ENCODE results near the gene ERICH4.
"Not testable (repeated sequence)": the region's sequence is repeated elsewhere in the genome, so short reads cannot be mapped to it uniquely, and the experiment has no call there.

ERICH4 gene

GRCh38 chr19:41435936-41436673 is 6.9 kb upstream of the ERICH4 start:
- DNase-seq: no peak

- DNase-seq: no peak
Measured at GRCh38 chr19:41436674-41436951, 6.3 kb upstream of the ERICH4 start.

GRCh38 chr19:41437944-41438574 is 4.9 kb upstream of the ERICH4 start:
- DNase-seq: no peak

GRCh38 chr19:41439441-41440222 is 3.3 kb upstream of the ERICH4 start, which contains the start of gene DMAC2:
TSS of gene DMAC2 (minus strand) at chr19:41439912. CDS start at chr19:41439899, 13 bp downstream.
- peak; percentile 98 for DNase-seq

GRCh38 chr19:41441321-41441945 is 1.5 kb upstream of the ERICH4 start:
- DNase-seq: no peak

- DNase-seq: no peak
Measured at GRCh38 chr19:41443813-41444455, 978 bp downstream of the ERICH4 start.

GRCh38 chr19:41445575-41445974 is 2.6 kb downstream of the ERICH4 start:
- no peak for DNase-seq

GRCh38 chr19:41447732-41448332 is 4.9 kb downstream of the ERICH4 start:
- no peak for DNase-seq

GRCh38 chr19:41449079-41449864 is 6.3 kb downstream of the ERICH4 start:
- DNase-seq: peak; percentile 63

- DNase-seq: no peak
Measured at GRCh38 chr19:41449865-41450178, 6.9 kb downstream of the ERICH4 start.

GRCh38 chr19:41452584-41453275 is 9.8 kb downstream of the ERICH4 start:
- no peak for DNase-seq

GRCh38 chr19:41455936-41456335 is 13.0 kb downstream of the ERICH4 start:
- no peak for DNase-seq

- no peak for DNase-seq
Measured at GRCh38 chr19:41456342-41456918, 13.5 kb downstream of the ERICH4 start.

- no peak for DNase-seq
Measured at GRCh38 chr19:41457241-41457640, 14.3 kb downstream of the ERICH4 start.

GRCh38 chr19:41462497-41462896 is 19.5 kb downstream of the ERICH4 start:
- DNase-seq: no peak

GRCh38 chr19:41463257-41464256 is 20.6 kb downstream of the ERICH4 start:
- DNase-seq: not testable (repeated sequence)

GRCh38 chr19:41476583-41476982 is 33.6 kb downstream of the ERICH4 start:
- DNase-seq: no peak

- DNase-seq: no peak
Measured at GRCh38 chr19:41478171-41478570, 35.2 kb downstream of the ERICH4 start.
